H1 (cell line): ENCODE measurements around the gene CCL8. TPM values are rescaled to one million over a fixed set of nuclear protein-coding genes. Genes with fewer than 3 reads are reported as not detected.

Source experiments
- CTCF ChIA-PET: fragments of 300-600 bp; sonication (Branson Sonifier 250); formaldehyde crosslinking; loops from one replicate; lab custom pipeline; 2021; ENCODE audit not compliant: partially characterized antibody; lab: Charles Lee
- POLR2A ChIA-PET: fragments of 300-600 bp; sonication (Branson Sonifier 250); formaldehyde crosslinking; loops from one replicate; lab custom pipeline; 2021; ENCODE audit warnings: inconsistent platforms; ENCODE audit not compliant: partially characterized antibody; lab: Charles Lee
- DNase-seq, 2 experiments: peaks; one replicate each; pipeline versions ENCODE4 v3.0.0 to v3.0.0-alpha.2; 2010 to 2022; ENCODE audit warnings: low spot score in 2 of 2, low read depth in 1 of 2, mixed read lengths in 1 of 2
- FAIRE-seq: peaks from 2 replicates; lab custom pipeline; 2011; peaks lifted over from hg19 to GRCh38; lab: Jason Lieb, UNC
- H2AFZ ChIP-seq: 2 replicates; pipeline ENCODE4 v1.8.1; 2012; ENCODE audit warnings: low read length, inconsistent platforms
- H2AK5ac ChIP-seq: 2 replicates; pipeline ENCODE4 v1.6.1; 2013; ENCODE audit warnings: low read depth, low read length
- H2BK120ac ChIP-seq: replicated peaks from 2 replicates; pipeline ENCODE3; 2013; ENCODE audit warnings: low read depth, low read length, inconsistent platforms
- H2BK12ac ChIP-seq: 2 replicates; pipeline ENCODE4 v1.6.1; 2013; ENCODE audit warnings: low read depth, low read length
- H2BK15ac ChIP-seq: 2 replicates; pipeline ENCODE4 v1.6.1; 2013; ENCODE audit warnings: low read length
- H2BK20ac ChIP-seq: 2 replicates; pipeline ENCODE4 v1.6.1; 2013; ENCODE audit warnings: low read length
- H2BK5ac ChIP-seq: 2 replicates; pipeline ENCODE4 v1.6.1; 2013; ENCODE audit warnings: low read depth, low read length
- H3K14ac ChIP-seq: 2 replicates; pipeline ENCODE4 v1.6.1; 2013; ENCODE audit warnings: inconsistent platforms; ENCODE audit not compliant: insufficient read length
- H3K18ac ChIP-seq: 2 replicates; pipeline ENCODE4 v1.6.1; 2013; ENCODE audit warnings: low read length; ENCODE audit errors: extremely low read depth
- H3K23ac ChIP-seq: 2 replicates; pipeline ENCODE4 v1.6.1; 2013; ENCODE audit warnings: inconsistent platforms; ENCODE audit not compliant: insufficient read length
- H3K23me2 ChIP-seq: 2 replicates; pipeline ENCODE4 v1.6.1; 2013; ENCODE audit warnings: low read depth, low read length
- H3K27ac ChIP-seq: 2 replicates; pipeline ENCODE4 v1.6.1; 2011; ENCODE audit warnings: low read depth, low read length, inconsistent platforms
- H3K27me3 ChIP-seq, 4 experiments: replicated peaks in 1 of 4; 1 replicate in 1 of 4; 2 replicates in 3 of 4; pipeline versions ENCODE4 v1.6.1 to v1.8.1; 2011 to 2013; ENCODE audit warnings: low read length in 3 of 4, mild to moderate bottlenecking in 3 of 4, inconsistent platforms in 2 of 4, mixed read lengths in 2 of 4, moderate library complexity in 1 of 4; ENCODE audit not compliant: control insufficient read depth in 3 of 4, insufficient read depth in 3 of 4; ENCODE audit errors: extremely low read depth in 1 of 4
- H3K36me3 ChIP-seq, 4 experiments: 2 replicates each; pipeline versions ENCODE4 v1.6.1 to v1.8.1; 2011 to 2013; ENCODE audit warnings: mild to moderate bottlenecking in 4 of 4, low read length in 3 of 4, moderate library complexity in 2 of 4, control low read depth in 1 of 4, inconsistent platforms in 1 of 4; ENCODE audit not compliant: insufficient read depth in 4 of 4, control insufficient read depth in 2 of 4
- H3K4ac ChIP-seq: replicated peaks from 2 replicates; pipeline ENCODE3; 2013; ENCODE audit warnings: low read length, low read depth, mixed read lengths, inconsistent platforms; ENCODE audit not compliant: insufficient read length
- H3K4me1 ChIP-seq, 4 experiments: replicated peaks in 1 of 4; 1 replicate in 1 of 4; 2 replicates in 3 of 4; pipeline versions ENCODE4 v1.6.1 to v1.8.1; 2011 to 2013; ENCODE audit warnings: low read length in 3 of 4, inconsistent platforms in 2 of 4, mixed read lengths in 1 of 4; ENCODE audit not compliant: insufficient read depth in 4 of 4, control insufficient read depth in 3 of 4
- H3K4me2 ChIP-seq, 2 experiments: 2 replicates each; pipeline versions ENCODE4 v1.6.1 to v1.8.1; 2011 to 2013; ENCODE audit warnings: low read depth in 2 of 2, low read length in 2 of 2, control low read depth in 1 of 2, inconsistent platforms in 1 of 2, mild to moderate bottlenecking in 1 of 2; ENCODE audit not compliant: insufficient read depth in 1 of 2
- H3K4me3 ChIP-seq, 4 experiments: fragments of 200-600, 300-600 bp in 1 of 4; sonication (generic), shearing (Covaris generic), sonication (Bioruptor Twin) in 1 of 4; 2 replicates each; pipeline versions ENCODE4 v1.5.1 to v1.8.1; 2011 to 2016; ENCODE audit warnings: low read length in 4 of 4, low read depth in 3 of 4, control low read depth in 2 of 4, inconsistent platforms in 2 of 4, mild to moderate bottlenecking in 2 of 4, mixed read lengths in 1 of 4, moderate library complexity in 1 of 4; ENCODE audit not compliant: insufficient read depth in 2 of 4; ENCODE audit errors: extremely low read depth in 1 of 4
- H3K56ac ChIP-seq: replicated peaks from 2 replicates; pipeline ENCODE3; 2013; ENCODE audit warnings: low read depth, mild to moderate bottlenecking, mixed read lengths, low read length, inconsistent platforms; ENCODE audit not compliant: insufficient read length
- H3K79me1 ChIP-seq: 2 replicates; pipeline ENCODE4 v1.6.1; 2013; ENCODE audit warnings: low read depth, low read length, control low read depth
- H3K79me2 ChIP-seq, 2 experiments: 2 replicates each; pipeline versions ENCODE4 v1.6.1 to v1.8.1; 2012 to 2013; ENCODE audit warnings: low read length in 2 of 2, mild to moderate bottlenecking in 2 of 2, inconsistent platforms in 1 of 2; ENCODE audit not compliant: insufficient read depth in 2 of 2, control insufficient read depth in 1 of 2
- H3K9ac ChIP-seq, 4 experiments: replicated peaks in 1 of 4; 1 replicate in 1 of 4; 2 replicates in 3 of 4; pipeline versions ENCODE4 v1.6.1 to v1.8.1; 2011 to 2013; ENCODE audit warnings: low read depth in 3 of 4, low read length in 3 of 4, control low read depth in 2 of 4, mild to moderate bottlenecking in 2 of 4, moderate library complexity in 2 of 4, inconsistent platforms in 1 of 4; ENCODE audit errors: extremely low read depth in 1 of 4
- H3K9me3 ChIP-seq, 2 experiments: 2 replicates each; pipeline versions ENCODE4 v1.6.1 to v1.8.1; 2012 to 2013; ENCODE audit warnings: mild to moderate bottlenecking in 2 of 2, moderate library complexity in 2 of 2, control low read depth in 1 of 2, inconsistent platforms in 1 of 2, low read depth in 1 of 2, low read length in 1 of 2, mixed read lengths in 1 of 2; ENCODE audit not compliant: insufficient read depth in 2 of 2
- H4K20me1 ChIP-seq, 2 experiments: replicated peaks in 1 of 2; 2 replicates each; pipeline versions ENCODE3 to v1.8.1; 2011 to 2013; ENCODE audit warnings: inconsistent platforms in 2 of 2, low read length in 2 of 2, mild to moderate bottlenecking in 1 of 2; ENCODE audit not compliant: insufficient read depth in 2 of 2, control insufficient read depth in 1 of 2
- H4K5ac ChIP-seq: 2 replicates; pipeline ENCODE4 v1.6.1; 2013; ENCODE audit warnings: low read length, low read depth, mixed read lengths, inconsistent platforms; ENCODE audit not compliant: insufficient read length
- H4K8ac ChIP-seq: 2 replicates; pipeline ENCODE4 v1.8.0; 2013; ENCODE audit warnings: mild to moderate bottlenecking, moderate library complexity, low read length, inconsistent platforms; ENCODE audit not compliant: insufficient read depth; ENCODE audit errors: extremely low read depth
- H4K91ac ChIP-seq: replicated peaks from 2 replicates; pipeline ENCODE3; 2013; ENCODE audit warnings: low read length, mixed read lengths, inconsistent platforms; ENCODE audit not compliant: insufficient read length
- JUND ChIP-seq: IDR thresholded peaks from 2 replicates; pipeline ENCODE4 v1.6.1; 2011; ENCODE audit warnings: mild to moderate bottlenecking, improper control_type of control experiment, low read length
- SIN3A ChIP-seq, 2 experiments: IDR thresholded peaks in 1 of 2; conservative IDR thresholded peaks in 1 of 2; 2 replicates each; pipeline ENCODE4 v1.6.1; 2011 to 2012; ENCODE audit warnings: low read length in 2 of 2, improper control_type of control experiment in 1 of 2, low read depth in 1 of 2, mild to moderate bottlenecking in 1 of 2
- WGBS, 2 experiments: shearing (Covaris generic) in 1 of 2; methylation state at CpG; one replicate each; pipeline versions ENCODE4 v1.1.6 to v1.1.7; 2013 to 2015; ENCODE audit warnings: low lambda C conversion rate in 2 of 2, mixed read lengths in 2 of 2, inconsistent platforms in 1 of 2, low coverage in 1 of 2, missing lambda C conversion rate in 1 of 2; ENCODE audit not compliant: insufficient replicate concordance in 2 of 2, insufficient coverage in 1 of 2, insufficient read length in 1 of 2; ENCODE audit errors: extremely low coverage in 1 of 2, missing lambda C conversion rate in 1 of 2; 5-methylcytosine and 5-hydroxymethylcytosine counted together
- polyA plus RNA-seq, 7 experiments: library from polyadenylated mRNA; depleted of rRNA in 3 of 7; stranded (reverse) in 5 of 7; unstranded in 2 of 7; fragments of >200 nt in 5 of 7; fragments of 200-250 nt in 2 of 7; gene quantifications; 1 replicate in 5 of 7; 2 replicates in 1 of 7; 4 replicates in 1 of 7; pipeline versions ENCODE4 v1.2.1 to v1.2.3, GENCODE V29; 2011 to 2013; ENCODE audit warnings: missing spikeins in 2 of 7, mixed read lengths in 2 of 7
- total RNA-seq: library from RNA; stranded (reverse); fragmentation: NEBNext Ultra II Directional; extraction: Animal tissue kit (Norgen Biotek cat#: 25700); gene quantifications from 2 replicates; pipeline ENCODE4 v1.2.1, GENCODE V29; 2021

The CCL8 gene
- total and polyA plus RNA-seq, 2 of the 8 experiments (the other 6 are each of a cell fraction or from before 2014, with no cell fraction given): not detected

GRCh38 chr17:34307110-34307509 lies 12.1 kb upstream of the CCL8 start:
- CTCF ChIA-PET: interaction anchor here (0.5 to 13.3 kb wide), 27 partner anchors 13 to 141 kb away, joined by 3 to 210 read pairs (median 4); partner anchors contain the start of genes CCL1, CCL13 and CCL8
- no peak for FAIRE-seq
- TF ChIP-seq SIN3A (conservative IDR thresholded peaks at IDR 0.05 in 1 of 2, IDR thresholded peaks at IDR 0.05 in 1 of 2; ENCODE audit: low read depth in 1 of 2, low read length in 2 of 2) (no peak), JUND (no peak)

More at GRCh38 chr17:34307110-34307509, 12.1 kb upstream of the CCL8 start:
- Histone ChIP-seq H2BK20ac (no peak overlapping the region), H3K4me1 (no peaks in the 10 kb centered on the region), H3K4ac (no peak overlapping the region), H3K23me2 (no peaks in the 10 kb centered on the region), H4K20me1 (no peaks in the 10 kb centered on the region), H3K9ac (no peak overlapping the region), H3K4me3 (no peak overlapping the region), H2AK5ac (no peak overlapping the region), H3K79me1 (no peaks in the 10 kb centered on the region), H4K8ac (no peak overlapping the region), H4K91ac (no peak overlapping the region), H3K27me3 (no peaks in the 10 kb centered on the region), H3K27ac (no peak overlapping the region), H3K4me2 (no peak overlapping the region), H3K18ac (no peak overlapping the region), H2BK15ac (no peak overlapping the region), H3K14ac (no peak overlapping the region), H3K36me3 (no peaks in the 10 kb centered on the region), H3K79me2 (no peaks in the 10 kb centered on the region), H2BK12ac (no peak overlapping the region), H3K9me3 (no peaks in the 10 kb centered on the region), H2BK120ac (no peak overlapping the region), H2BK5ac (no peak overlapping the region), H3K23ac (no peak overlapping the region), H3K56ac (no peak overlapping the region), H2AFZ (no peak overlapping the region), H4K5ac (no peak overlapping the region)
- no peak for DNase-seq
- WGBS, 2 experiments: 79% methylated on average over 3 of the region's 3 CpGs; no CpG with 5 or more reads in 1 of the 2 experiments
- POLR2A ChIA-PET: no interaction called here
